Measurements from ENCODE around the gene BTBD9.

Gene BTBD9

DNA sequence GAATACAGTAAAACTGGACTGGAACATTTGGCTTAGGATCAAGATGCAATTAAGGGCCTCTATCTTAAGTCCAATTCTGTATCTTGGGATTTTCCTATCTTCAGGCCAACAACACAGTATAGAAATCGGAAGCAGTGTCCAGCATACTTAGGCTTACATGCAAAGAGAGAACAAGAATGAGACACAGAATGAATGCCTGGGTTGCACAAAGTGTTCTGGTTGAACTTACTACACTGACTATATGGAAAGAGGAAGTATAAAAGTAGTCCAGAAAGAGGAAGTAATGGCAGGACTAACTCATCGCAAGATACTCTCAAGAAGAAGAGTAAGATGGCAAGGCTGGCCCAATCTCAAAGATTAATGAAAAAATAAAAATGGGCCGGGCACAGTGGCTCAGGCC is 87.6 kb downstream of the BTBD9 start:
- no peak for DNase-seq

DNA sequence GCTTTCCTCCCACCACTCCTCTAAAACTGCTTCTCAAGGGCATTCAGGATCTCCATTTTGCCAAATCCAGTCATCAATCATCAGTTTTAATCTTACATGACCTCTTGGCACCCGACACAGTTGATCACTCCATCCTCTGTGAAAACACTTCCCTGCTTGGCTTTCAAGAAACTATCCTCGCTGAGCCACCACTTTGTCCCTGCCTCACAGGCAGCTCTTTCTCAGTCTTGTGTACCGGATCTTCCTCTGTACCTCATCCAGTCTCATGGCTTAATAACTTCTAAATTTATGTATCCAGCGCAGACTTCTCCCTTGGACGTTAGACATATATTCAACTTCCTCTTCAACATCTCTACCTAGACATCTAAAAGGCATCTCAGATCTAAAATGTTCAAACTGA is 89.9 kb downstream of the BTBD9 start:
- DNase-seq = no peak

DNA sequence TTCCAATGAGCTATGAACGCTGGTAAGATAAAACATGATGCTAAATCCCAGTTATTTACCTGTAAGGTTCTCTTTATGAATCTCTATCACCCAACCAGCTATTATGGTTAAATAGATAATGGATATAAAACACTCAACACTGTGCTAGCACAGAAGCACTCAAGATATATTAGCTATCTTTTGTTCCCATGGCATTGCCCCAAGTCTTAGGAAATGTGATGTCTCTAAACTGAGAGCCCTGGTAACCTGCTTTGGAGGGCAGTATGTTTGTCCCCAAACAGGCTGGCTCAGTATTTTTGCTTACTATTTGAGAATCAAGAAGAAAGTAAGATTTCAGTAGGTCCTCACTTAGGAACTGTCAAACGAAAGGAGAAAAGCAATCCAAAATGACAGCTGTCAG is 90.5 kb downstream of the BTBD9 start:
- DNase-seq = no peak

DNA sequence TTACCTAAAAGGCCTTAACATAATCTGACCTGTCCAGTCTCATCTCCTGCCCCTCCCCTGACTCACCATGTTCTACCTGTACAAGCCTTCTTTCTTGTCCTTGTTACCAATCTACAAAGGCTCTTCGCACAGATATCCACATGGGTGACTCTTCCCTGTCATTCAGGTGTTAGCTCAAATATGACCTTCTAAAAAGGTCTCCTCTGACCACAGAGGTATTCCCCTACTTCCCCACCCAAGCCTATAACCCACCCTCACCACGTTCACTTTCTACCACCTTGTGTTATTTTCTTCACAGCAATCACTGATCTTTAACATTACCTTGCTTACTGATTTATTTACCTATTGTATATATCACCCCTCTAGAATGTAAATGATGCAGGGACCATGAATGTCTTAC is 96.7 kb downstream of the BTBD9 start:
- no peak for DNase-seq

DNA sequence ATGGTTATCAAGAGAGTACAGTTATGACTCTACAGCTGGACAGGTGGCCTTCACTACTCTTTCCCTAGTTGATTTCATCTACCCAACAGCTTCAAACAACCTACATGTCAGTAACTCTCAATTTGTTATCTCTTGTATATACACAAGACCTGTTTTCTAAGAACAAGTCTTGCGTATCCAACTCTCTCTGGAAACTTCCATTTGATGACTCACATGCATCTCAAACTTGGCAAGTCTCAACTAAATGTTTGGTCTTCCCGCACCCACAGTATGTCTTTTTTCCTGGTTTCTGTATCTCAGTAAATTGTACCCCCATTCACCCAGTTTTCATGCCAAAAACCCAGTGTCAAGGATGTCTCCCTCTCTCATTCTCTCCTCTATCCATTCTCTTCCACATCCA is 97.7 kb downstream of the BTBD9 start:
- no peak for DNase-seq

DNA sequence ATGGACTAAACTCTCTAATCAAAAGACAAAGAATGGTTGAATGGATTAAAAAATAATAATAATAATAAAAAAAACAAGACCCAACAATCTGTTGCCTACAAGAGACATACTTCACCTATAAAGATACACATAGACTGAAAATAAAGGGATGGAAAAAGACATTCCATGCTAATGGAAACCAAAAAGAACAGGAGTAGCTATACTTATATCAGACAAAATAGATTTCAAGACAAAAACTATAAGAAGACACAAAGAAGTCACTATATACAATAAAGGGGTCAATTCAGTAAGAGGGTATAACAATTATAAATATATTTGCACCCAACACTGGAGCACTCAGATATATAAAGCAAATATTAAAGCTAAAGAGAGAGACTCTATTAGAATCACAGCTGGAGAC is 106.7 kb downstream of the BTBD9 start:
- no peak for DNase-seq

DNA sequence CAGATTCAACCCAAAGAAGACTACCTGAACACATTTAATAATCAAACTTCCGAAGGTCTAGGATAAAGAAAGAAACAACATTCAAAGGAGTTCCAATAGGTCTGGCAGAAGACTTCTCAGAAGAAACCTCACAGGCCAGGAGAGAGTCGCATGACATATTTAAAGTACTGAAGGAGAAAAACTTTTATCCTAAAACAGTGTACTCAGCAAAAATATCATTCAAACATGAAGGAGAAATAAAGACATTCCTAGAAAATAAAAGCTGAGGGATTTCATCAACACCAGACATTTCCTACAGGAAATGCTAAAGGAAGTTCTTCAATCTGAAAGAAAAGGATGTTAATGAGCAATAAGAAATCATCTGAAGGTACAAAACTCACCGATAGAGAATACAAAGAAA is 108.6 kb downstream of the BTBD9 start:
- DNase-seq = no peak

DNA sequence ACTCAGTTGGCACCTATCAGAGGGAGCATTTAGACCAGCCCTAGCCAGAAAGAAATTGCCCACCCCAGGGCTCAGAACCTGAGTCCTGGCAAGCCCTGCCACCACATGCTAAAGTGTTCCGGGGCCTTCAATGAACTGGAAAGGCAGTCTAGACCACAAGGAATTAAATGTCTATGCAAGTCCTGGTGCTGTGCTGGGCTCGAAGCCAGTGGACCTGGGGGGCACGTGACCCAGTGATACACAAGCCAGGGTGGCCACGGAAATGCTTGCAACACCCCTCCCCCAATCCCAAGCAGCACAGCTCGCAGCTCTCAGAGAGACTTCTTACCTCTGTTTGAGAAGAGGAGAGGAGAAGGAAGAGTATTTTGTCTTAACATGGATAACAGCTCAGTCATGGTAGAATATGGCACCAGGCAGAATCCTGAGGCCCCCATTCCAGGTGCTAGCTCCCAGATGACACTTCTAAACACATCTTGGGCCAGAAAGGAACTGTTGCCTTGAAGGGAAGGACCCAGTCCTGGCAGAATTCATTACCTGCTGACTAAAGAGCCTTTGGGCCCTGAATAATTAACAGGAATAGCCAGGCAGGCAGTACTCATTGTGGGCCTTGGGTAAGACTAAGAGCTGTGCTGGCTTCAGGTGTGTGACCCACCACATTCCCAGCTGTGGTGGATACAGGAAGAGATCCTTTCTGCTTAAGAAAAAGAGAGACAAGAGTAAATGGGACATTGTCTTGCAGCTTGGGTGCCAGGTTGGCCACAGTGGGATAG is 111.3 kb downstream of the BTBD9 start:
- DNase-seq = no peak

DNA sequence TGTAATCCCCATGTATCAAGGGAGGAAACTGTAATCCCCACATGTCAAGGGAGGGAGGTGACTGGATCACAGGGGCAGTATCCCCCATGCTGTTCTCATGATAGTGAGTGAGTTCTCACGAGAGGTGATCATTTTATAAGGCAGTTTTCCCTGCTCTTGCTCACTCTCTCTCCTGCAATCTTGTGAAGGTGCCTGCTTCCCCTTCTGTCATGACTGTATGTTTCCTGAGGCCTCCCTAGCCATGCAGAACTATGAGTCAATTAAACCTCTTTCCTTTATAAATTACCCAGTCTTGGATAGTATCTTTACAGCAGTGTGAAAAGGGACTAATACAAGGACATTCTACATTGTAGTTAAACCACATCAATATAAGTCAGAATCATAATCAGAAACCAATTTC is 112.4 kb downstream of the BTBD9 start:
- DNase-seq = no peak

DNA sequence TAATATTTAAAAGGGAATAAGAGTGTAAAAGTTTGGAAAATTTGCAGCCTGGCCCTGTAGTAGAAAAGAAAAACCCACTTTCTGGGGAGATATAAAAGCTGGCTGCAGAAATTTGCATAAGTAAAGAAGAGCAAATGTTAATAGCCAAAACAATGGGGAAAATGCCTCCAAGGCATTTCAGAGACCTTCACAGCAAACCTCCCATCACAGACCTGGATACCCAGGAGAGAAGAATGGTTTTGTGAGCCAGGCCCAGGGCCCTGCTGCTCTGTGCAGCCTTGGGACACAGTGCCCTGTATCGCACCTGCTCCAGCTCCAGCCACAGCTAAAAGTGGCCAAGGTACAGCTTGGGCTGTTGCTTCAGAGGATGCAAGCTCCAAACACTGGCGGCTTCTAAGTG is 113.8 kb downstream of the BTBD9 start:
- DNase-seq = no peak

DNA sequence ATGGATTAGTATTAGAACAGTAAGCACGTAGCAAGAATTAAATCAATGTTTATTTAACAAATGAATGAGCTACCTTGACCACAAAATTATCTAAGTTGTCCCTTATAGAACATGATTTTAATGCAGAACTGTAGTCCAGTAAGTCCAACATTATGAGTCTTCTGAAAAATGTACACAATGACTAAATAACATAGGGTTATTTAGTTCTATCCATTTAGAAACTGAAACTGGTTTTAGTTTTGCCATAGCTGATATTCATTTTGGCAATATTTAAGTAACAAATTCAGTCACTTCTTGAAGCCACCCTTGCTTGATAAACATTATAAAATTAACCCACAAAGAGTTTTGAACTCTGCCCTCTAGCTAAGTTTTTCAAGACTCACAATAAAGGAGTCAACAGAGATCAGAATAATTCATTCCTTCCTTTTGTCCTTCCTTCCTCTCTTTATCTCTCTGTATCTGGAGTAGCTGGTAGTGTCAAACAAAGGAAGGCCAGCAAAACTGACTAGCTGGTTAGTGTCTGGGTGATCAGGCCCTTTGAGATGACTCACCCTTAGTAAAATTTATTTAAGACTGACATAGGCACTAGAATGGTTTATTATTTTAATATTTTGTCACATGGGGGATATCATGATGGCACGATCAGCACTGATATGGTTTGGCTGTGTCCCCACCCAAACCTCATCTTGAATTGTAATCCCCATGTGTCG is 115.1 kb downstream of the BTBD9 start:
- DNase-seq = no peak

DNA sequence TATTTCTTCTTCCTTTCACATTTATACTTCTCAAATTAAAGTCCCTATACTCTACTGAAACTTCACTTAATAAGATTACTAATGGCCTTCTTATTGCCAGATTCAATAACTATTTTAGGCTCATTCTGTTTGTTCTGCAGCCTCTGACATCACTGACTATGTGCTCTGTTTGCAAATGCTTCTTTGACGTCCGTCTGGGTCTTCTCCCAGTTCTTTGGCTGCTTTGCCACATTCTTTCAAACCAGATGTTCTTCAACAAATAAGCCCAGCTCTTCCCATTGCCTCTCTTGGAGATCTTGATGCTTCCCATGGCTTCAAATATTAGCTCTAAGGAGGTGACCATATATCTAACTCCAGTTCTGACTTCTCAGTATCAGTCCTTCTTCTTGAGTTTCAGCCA is 117.4 kb downstream of the BTBD9 start:
- no peak for DNase-seq

DNA sequence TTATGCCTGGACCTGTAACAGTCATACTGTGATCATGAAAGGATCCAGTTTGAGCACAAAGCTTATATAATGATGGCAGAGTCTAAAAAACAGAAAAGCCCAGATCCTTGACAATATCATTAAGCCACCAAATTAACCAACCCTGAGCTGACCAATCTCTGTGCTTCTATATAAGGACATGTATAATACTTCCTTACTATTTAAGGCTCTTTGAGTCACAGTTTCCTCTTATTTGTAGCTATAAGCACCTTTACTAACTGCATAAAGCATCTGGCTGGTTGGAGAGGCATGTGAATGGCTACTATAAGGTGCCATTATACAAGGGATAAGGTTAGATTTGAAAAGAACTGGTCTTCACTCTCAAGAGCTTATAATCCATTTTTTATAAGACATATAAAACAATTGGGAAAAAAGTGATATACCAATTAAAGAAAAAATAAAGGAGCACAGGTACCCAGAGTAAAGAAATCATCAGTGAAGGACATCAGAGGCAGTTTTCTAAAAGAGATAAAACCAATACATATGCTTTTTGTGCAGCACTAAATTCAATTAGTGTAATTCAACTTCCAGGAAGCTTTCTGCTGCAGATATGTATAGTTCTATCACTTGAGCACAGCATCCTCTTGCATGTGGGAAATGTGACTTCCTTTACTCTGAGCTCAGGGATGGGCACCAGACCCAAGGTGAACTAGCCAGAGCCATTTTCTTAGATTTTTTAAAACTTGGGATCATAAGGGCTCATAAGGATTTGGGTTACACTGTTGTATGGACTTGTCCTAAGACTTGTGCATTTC is 121.0 kb downstream of the BTBD9 start:
- no peak for DNase-seq

DNA sequence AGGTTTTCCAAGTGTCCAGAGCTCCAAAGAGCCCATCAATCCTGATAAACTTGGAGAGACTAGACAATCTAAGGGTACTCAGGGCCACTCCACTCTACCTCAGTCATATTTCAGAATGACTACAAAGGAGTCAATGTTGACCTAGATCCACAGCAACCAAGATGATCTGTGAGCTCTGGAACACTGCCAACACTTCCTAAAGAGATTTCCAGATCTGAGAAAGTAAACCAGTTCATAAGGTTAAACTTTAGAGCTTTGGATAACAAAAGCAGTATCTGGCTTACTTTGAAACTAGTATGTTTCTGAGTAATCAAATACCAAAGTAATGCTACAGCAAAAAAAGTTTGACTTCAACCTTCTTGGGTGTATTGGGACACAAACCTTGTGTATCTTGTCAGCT is 122.7 kb downstream of the BTBD9 start:
- DNase-seq = peak; percentile 26

DNA sequence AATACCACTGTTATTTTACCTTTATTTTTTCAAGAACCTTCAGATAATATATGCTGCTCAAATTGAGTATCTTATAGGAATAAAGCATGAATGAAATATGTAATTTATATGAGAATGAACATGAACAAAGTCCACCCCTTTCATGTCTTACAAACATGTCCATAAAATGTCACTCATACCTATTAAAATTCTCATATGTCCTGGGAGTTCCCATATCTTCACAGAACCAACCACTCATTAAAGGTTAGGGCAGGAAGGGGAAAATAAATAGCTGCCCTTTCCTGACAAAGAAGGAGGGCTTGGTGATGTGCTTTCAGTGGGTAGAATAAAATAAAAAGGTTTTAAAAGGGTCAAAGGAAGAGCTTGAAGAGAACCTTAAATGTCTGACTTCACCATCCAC is 125.3 kb downstream of the BTBD9 start:
- no peak for DNase-seq

DNA sequence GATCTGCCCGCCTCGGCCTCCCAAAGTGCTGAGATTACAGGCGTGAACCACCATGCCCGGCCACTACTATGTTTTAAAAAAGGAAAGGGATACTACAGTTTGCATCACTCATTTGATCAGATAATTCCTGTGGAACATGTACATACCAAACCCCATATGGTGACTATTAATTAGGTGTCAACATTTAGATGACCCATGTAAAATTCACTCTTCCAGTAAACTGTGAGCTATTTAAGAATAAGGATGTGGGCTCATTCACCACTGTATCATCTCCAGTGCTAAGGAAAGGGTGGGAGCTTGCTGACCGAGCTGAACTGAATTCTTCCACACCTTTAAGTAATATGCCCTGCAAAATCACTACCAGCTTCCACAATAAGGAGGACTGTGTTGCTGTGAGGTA is 127.5 kb downstream of the BTBD9 start:
- DNase-seq = no peak

DNA sequence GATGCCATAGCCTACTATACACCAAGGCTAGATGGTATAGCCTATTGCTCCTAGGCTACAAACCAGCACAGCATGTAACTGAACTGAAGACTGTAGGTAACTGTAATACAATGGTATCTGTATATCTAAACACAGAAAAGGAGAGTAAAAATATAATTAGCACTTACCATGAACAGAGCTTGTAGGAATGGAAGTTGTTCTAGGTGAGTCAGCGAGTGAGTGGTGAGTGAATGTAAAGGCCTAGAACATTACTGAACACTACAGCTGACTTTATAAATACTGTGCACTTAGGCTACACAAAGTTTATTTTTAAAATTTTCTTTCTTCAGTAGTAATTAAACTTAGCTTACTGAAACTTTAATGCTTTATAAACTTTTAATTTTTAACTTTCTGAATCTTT is 129.5 kb downstream of the BTBD9 start:
- no peak for DNase-seq

DNA sequence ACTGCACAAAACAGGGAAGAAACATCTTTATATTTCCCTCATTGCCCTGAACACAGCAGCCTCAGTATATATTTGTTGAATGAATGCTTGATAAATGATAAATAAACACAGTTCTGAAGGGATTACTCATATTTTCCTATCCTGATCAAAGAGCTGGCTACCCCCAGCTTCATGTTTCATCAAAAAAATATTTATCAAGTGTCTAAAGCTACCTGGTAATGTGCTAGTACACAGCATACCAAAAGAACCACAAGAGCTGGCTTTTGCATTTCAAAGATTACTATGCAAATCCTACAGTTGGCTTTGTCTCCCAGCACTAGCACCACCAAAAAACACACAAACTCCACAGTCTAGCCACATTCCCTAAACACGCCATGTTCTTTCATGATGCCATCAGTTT is 130.0 kb downstream of the BTBD9 start:
- no peak for DNase-seq

DNA sequence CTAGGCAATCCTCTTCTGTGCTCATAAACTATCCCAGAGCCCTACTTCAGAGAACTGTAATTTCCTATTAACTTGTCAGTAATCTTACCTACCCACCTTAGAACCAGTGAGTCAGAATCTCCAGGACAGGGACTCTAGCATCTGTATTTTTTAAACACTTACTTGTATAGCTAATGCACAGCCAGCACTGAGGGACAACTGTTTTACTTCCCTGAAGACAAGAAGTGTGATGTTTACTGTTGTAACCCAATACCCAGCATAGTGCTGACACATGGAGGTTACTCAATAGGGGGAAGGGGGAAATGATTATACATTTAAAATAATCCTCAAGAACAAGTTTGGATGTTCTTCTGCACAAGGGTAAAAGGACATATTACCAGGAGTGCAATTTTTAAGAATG is 130.8 kb downstream of the BTBD9 start:
- peak; percentile 73 for DNase-seq

DNA sequence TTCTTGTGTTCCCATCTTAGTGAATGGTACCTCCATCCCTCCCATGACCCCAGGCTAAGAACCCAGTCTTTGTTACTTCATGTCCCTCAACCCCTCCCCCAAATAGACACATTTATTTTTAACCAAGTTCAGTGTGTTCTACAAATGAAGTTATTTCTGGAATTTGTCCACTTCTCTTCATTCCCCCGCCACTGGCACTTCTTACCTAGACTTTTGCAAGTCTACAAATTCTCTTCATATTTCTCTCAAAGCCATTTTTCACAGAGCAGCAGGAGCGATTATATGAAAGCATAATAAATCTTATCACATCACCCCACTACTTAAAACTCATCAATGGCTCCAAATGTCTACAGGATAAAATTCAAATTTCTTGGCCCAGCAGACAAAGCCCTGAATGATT is 131.4 kb downstream of the BTBD9 start:
- no peak for DNase-seq

DNA sequence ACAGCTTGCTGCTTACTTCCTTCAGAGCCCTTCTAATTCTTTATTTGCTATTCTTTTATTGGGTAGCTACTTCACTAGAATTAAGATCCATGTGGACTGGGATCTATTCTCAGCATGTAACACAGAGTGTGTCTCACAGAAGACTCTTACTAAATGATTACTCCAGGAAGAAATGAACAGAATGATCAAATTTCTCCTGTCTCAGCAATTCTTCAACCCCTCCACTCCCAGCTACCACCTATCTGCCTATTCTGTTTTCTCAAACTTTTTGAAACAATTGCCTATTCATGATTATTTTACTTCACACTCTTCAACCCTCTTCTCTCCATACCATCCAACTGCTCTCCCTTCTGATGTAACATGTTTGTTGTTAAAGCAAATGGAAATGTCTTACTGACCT is 132.6 kb downstream of the BTBD9 start:
- no peak for DNase-seq

DNA sequence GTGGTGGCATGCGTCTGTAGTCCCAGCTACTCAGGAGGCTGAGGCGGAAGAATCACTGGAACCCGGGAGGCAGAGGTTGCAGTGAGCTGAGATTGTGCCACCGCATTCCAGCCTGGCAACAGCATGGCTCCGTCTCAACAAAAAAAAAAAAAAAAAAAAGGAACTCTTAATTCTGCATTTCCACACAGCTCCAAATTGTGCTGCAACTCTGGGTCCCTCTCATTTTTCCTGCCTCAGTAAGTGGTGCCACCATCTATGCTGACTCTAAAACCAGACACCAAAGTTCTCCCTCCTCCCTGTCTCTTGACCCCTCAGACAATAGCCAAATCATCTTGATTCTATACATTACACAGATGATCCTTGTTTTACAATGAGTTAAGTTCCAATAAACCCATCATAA is 133.9 kb downstream of the BTBD9 start:
- DNase-seq = no peak

DNA sequence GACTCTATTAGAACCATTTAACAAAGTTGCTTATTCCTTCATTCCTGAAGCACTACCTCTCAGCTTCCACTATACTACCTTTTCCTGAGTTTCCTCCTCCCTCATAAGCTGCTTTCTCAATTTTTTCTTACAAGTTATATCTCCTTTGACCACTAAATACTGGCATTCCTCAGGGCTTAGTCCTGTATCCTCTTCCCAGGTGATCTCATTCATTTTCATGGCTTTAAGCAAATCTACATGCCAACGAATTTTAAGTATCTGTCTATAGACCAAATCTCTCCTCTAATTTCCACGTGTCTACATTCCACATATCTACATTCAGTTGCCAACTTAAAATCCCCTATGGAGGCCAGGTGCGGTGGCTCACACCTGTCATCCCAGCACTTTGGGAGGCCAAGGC is 134.7 kb downstream of the BTBD9 start:
- DNase-seq = no peak

All from NCI-H510A treated with DMSO at 0.1 percent for 48 hours (cell line).